ENCODE measurements around the gene PTP4A2.

- no peak for TF ChIP-seq POLR2A (IDR thresholded peaks at IDR 0.05)
- no peak for TF ChIP-seq CTCF (IDR thresholded peaks at IDR 0.05)
Observed at GRCh38 chr1:31952825-31953220, 14.7 kb upstream of the PTP4A2 start.

All from adrenal gland (tissue), 5 donors.